Activated CD8-positive, alpha-beta memory T cell treated with anti-CD3 and anti-CD28 coated beads, Interleukin-2, amount 50 U/mL, for 1 hour (primary cell): ENCODE results near the gene EXOC4.

Experiments used
- DNase-seq: peaks from one replicate; pipeline ENCODE4 v3.0.0-alpha.2; 2020; ENCODE audit errors: extremely low read depth

The EXOC4 gene

DNA sequence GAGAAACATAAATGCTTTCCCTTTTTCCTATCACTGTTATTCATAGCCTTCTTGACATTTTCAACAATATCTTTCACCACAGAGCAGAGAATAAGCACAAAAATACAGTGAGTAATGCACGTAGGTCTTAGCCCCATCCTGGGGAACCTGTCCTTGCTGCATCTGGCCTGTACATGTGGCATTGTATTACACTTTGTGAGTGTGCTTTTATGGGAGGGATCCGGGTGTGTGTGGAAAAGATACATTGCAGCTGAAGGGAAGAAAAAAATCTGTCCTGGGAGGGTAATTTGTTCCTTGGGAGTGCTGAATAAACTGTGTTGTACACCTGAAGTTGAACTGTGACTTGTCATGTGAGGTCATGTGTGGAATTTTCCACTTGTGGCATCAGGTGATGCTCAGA lies 451.6 kb downstream of the EXOC4 start:
- no peak for DNase-seq

DNA sequence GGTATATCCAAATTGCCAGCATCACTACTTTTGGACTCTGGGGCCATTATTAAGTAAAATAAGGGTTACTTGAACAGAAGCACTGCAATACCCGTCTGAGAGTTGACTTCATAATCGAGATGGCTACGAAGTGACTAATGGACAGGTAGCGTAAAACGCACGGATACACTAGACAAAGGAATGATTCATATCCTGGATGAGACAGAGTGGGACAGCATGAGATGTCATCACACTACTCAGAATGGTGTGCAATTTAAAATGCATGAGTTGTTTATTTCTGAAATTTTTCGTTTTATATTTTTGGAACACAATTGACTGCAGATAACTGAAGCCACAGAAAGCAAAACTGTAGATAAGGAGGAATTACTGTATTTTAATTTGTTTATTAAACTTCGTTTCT lies 452.7 kb downstream of the EXOC4 start:
- no peak for DNase-seq

GRCh38 chr7:133706016-133706415 lies 453.1 kb downstream of the EXOC4 start:
- DNase-seq = no peak

GRCh38 chr7:133709036-133709880 lies 456.4 kb downstream of the EXOC4 start:
- no peak for DNase-seq

DNA sequence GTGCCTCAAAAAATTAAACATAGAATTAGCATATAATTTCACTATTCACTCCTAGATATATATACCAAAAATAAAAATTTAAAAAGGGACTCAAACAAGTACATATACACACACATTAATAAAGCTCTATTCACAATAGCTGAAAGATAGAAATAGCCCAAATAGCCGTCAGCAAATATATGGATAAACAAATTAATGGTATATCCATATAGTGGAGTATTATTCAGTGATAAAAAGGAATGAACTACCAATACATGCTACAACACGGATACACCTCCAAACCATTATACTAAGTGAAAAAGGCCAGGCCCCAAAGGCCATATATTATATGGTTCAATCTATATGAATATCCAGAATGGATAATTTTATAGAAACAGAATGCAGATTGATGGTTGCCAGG lies 459.7 kb downstream of the EXOC4 start:
- no peak for DNase-seq

- no peak for DNase-seq
These were observed 461.8 kb downstream of the EXOC4 start for GRCh38 chr7:133714654-133715053.

DNA sequence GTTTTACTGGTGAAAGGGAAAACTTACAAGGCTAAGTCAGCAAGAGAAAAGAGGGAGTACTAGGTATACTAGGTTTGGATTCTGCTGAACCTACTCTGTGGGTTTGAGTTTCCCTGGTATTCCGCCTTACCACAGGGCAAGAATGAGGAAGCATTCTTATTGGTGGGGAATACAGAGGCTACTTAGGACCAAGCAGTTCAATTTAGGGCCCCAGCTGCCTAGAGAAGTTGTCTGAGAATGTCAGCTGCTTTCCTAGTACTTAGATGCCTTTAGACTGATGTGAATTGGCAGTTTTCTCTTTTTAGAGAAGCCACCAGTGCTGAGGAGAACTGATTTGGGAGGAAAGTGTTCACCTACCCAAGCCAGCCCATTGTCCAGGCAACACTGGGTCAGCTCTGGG lies 465.3 kb downstream of the EXOC4 start:
- no peak for DNase-seq

GRCh38 chr7:133723044-133723443 lies 470.2 kb downstream of the EXOC4 start:
- no peak for DNase-seq

- no peak for DNase-seq
These were observed 471.3 kb downstream of the EXOC4 start for GRCh38 chr7:133724148-133724547.

DNA sequence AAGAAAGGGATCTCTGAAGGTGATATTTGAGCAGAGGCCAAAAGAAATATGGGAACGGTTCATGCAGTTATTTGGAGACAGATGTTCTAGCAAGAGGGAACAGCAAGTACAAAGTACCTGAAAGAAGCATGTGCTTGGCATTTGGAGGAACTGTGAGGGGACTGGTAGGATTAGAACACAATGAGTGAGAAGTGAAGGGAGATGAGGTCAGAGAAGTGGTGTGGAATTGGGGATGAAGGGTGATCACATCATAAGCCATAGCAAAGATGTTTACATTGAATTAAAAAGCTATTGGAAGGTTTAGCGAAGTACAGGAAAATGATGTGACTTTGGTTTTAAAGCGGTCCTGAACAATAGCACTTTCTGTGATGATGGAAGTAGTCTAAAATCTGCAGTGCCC lies 471.8 kb downstream of the EXOC4 start:
- DNase-seq = no peak

GRCh38 chr7:133727476-133728214 lies 474.8 kb downstream of the EXOC4 start:
- no peak for DNase-seq

DNA sequence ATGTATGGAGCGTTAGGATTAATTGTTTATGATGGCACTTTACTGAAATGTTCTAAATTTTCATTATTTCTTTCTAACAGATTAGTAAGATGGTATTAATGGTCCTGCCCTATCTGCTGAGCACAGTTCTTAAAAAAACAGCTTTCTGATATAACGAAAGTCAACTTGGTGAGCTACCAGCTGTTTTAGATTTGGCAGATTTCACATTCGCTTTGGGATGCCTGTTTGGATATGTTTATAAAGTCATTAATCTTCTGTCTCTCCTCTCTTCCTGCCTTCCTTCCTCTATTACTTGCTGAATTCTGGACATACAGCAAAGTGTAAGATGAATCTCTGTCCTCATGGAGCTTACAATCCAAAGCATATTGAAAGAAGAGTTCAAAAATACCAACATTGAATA lies 477.5 kb downstream of the EXOC4 start:
- DNase-seq = no peak

GRCh38 chr7:133733401-133733800 lies 480.5 kb downstream of the EXOC4 start:
- no peak for DNase-seq

DNA sequence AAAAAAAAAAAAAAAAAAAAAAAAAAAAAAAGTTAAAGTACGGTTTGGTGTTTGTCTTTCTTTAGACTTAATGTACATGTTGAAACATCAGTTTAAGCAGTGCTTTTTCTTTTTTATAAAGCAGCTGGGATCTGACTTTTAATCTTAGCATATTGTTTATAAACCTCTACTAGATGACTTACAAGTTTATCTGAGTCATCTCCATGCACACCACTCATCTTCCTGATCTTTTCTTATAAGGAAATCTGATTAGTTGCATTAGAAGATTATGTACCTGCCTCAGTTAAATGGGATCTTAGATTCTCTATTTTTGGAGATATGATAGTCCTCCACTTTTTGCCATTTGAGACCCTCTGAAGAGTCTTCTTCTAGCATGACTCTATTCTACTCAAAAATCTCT lies 482.3 kb downstream of the EXOC4 start:
- DNase-seq = no peak

- DNase-seq = no peak
These were observed 486.9 kb downstream of the EXOC4 start for GRCh38 chr7:133739817-133740216.

DNA sequence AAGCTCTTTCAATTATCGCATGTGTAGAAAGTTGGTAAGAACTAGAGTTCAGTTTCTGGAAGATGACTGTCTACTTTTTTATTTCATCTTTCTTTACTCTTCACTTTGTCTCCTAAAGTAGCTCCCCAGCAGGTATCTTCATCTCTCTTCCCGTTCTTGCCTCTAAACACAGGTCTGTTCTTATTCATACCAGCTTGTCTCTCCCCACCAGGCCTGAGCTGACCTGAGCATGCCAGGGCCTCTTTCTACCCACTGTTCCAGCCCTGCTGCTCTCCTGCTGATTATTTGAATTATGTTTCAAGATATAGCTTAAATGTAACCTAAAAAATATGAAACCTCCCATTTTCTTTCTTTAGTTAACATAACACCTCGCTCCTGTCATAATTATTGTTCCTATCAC lies 488.2 kb downstream of the EXOC4 start:
- DNase-seq = no peak

DNA sequence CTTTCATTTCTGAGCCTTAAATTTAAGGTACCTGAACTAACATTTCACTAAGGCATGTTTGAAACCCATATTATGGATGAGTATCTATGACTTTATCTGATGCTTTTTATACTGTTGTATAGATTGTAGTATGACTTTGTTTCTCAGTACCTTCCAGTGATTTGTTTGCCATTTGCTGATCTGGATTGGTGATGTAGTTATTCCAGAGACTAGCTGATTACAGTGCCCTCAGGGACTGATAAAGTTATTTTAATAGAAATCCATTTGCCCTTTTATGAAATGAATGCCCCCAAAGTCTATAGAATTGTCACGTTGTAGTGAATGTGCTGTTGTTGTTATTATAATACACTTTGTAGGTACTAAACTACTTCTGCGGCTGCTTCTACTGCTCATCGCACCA lies 488.8 kb downstream of the EXOC4 start:
- DNase-seq = no peak

- DNase-seq = no peak
These were observed 490.0 kb downstream of the EXOC4 start for GRCh38 chr7:133742709-133743538.

- no peak for DNase-seq
These were observed 491.6 kb downstream of the EXOC4 start for GRCh38 chr7:133744451-133744850.

DNA sequence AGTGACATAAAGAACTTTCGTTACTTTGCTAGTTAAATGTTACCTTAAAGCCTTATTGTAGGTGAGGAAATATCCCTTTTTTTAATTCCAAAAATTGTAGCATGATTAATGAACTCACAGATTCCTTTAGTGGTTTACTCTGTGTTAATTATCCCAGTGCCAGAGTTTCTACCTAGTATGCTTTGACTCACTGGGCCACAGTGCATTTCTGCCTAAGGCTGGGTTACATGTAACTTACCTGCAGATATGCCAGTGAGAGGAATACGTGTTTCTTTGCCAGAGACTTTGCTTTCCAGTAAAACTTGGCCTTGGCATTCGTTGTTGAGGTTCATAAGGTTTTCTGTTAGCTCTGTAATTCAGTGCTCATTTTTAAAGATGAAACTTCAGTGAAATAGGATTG lies 493.4 kb downstream of the EXOC4 start:
- DNase-seq = no peak

- no peak for DNase-seq
These were observed 494.0 kb downstream of the EXOC4 start for GRCh38 chr7:133746847-133747246.
